Measurements from ENCODE around the gene RTKN. TPM values are rescaled to one million over a fixed set of nuclear protein-coding genes. Genes with fewer than 3 reads are reported as not detected.

The RTKN gene
- total and polyA plus RNA-seq, 2 of the 13 experiments (the other 11 are each of a cell fraction or from before 2014, with no cell fraction given): 159 to 166 TPM

DNA sequence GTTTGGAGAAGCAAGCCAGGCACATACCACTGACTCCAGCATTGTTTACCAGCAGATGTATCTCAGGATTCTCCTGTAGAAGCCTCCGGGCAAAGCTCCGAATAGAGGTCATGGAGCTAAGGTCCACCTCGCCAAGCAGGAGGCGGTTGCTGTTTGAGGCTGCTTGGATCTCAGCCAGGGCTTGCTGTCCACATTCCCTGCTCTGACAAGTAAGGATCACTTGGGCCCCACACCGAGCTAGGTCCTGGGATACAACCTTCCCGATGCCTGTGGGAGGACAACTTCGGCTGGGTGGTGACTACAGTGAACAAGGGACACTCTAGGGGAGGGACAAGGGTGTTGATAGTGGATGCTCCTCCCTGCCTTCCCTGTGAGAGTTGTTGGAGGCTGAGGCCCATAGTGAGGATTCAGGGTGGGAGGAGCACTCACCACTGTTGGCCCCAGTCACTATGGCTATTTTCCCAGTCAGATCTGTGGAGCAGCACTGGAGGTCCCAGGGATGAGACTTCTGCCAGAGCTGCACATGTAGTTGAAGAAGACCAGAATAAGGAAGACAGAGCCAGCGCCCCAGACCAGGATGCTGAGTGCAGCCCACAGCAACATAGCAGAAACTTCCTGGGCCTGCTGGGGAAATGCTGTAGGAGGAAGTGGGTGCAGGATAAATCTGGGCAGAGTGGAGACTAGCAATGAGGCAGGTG is 28.6 kb downstream of the RTKN start (continued):
- peak; percentile 49; the same call in 1 of the 2 replicates for TF ChIP-seq HNF4G (IDR thresholded peaks at IDR 0.05; ENCODE audit: borderline replicate concordance, low read depth, low read length)
- 0 out of 2 replicates have a peak, but pooled peaks have one; percentile 14 for TF ChIP-seq HNF4G (CRISPR knock-in tag; IDR thresholded peaks at IDR 0.05; ENCODE audit: borderline replicate concordance, low read depth)
- 0 out of 2 replicates have a peak, but pooled peaks have one; percentile 24 for TF ChIP-seq GABPB1 (CRISPR knock-in tag; IDR thresholded peaks at IDR 0.05)
- TF ChIP-seq EHMT2 (IDR thresholded peaks at IDR 0.05; ENCODE audit: borderline replicate concordance, low read depth, low read length): no peak
- TF ChIP-seq, protein P1, sequence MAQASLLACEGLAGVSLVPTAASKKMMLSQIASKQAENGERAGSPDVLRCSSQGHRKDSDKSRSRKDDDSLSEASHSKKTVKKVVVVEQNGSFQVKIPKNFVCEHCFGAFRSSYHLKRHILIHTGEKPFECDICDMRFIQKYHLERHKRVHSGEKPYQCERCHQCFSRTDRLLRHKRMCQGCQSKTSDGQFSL (CRISPR knock-in tag; IDR thresholded peaks at IDR 0.05): no peak
- TF ChIP-seq ZFAT (CRISPR knock-in tag; conservative IDR thresholded peaks at IDR 0.05): no peak
- 0 out of 2 replicates have a peak, but pooled peaks have one; percentile 46 for TF ChIP-seq DNMT3B (CRISPR knock-in tag; conservative IDR thresholded peaks at IDR 0.05)
- no peak for TF ChIP-seq SRF (IDR thresholded peaks at IDR 0.05; ENCODE audit: low read depth, low read length)
- TF ChIP-seq, protein P2, sequence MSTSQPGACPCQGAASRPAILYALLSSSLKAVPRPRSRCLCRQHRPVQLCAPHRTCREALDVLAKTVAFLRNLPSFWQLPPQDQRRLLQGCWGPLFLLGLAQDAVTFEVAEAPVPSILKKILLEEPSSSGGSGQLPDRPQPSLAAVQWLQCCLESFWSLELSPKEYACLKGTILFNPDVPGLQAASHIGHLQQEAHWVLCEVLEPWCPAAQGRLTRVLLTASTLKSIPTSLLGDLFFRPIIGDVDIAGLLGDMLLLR (CRISPR knock-in tag; IDR thresholded peaks at IDR 0.05): no peak
- no peak for TF ChIP-seq KDM5A (IDR thresholded peaks at IDR 0.05; ENCODE audit: borderline replicate concordance, low read length)
- TF ChIP-seq, protein P3, sequence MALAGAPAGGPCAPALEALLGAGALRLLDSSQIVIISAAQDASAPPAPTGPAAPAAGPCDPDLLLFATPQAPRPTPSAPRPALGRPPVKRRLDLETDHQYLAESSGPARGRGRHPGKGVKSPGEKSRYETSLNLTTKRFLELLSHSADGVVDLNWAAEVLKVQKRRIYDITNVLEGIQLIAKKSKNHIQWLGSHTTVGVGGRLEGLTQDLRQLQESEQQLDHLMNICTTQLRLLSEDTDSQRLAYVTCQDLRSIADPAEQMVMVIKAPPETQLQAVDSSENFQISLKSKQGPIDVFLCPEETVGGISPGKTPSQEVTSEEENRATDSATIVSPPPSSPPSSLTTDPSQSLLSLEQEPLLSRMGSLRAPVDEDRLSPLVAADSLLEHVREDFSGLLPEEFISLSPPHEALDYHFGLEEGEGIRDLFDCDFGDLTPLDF (CRISPR knock-in tag; IDR thresholded peaks at IDR 0.05): no peak
- peak; percentile 51; the same call in 1 of the 2 replicates for TF ChIP-seq TCF7 (IDR thresholded peaks at IDR 0.05; ENCODE audit: low read depth)
- no peak for TF ChIP-seq HOXA7 (CRISPR knock-in tag; IDR thresholded peaks at IDR 0.05)
- TF ChIP-seq MIER2 (CRISPR knock-in tag; IDR thresholded peaks at IDR 0.05): 0 out of 2 replicates have a peak, but pooled peaks have one; percentile 51
- TF ChIP-seq, protein P4, sequence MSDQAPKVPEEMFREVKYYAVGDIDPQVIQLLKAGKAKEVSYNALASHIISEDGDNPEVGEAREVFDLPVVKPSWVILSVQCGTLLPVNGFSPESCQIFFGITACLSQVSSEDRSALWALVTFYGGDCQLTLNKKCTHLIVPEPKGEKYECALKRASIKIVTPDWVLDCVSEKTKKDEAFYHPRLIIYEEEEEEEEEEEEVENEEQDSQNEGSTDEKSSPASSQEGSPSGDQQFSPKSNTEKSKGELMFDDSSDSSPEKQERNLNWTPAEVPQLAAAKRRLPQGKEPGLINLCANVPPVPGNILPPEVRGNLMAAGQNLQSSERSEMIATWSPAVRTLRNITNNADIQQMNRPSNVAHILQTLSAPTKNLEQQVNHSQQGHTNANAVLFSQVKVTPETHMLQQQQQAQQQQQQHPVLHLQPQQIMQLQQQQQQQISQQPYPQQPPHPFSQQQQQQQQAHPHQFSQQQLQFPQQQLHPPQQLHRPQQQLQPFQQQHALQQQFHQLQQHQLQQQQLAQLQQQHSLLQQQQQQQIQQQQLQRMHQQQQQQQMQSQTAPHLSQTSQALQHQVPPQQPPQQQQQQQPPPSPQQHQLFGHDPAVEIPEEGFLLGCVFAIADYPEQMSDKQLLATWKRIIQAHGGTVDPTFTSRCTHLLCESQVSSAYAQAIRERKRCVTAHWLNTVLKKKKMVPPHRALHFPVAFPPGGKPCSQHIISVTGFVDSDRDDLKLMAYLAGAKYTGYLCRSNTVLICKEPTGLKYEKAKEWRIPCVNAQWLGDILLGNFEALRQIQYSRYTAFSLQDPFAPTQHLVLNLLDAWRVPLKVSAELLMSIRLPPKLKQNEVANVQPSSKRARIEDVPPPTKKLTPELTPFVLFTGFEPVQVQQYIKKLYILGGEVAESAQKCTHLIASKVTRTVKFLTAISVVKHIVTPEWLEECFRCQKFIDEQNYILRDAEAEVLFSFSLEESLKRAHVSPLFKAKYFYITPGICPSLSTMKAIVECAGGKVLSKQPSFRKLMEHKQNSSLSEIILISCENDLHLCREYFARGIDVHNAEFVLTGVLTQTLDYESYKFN (CRISPR knock-in tag; conservative IDR thresholded peaks at IDR 0.05): peak; percentile 79
- peak; percentile 30; the same call in 1 of the 2 replicates for TF ChIP-seq ATF7-NPFF (CRISPR knock-in tag; IDR thresholded peaks at IDR 0.05; ENCODE audit: low read depth)
- no peak for TF ChIP-seq FOXP1 (IDR thresholded peaks at IDR 0.05)
- TF ChIP-seq FOXP1 (CRISPR knock-in tag; IDR thresholded peaks at IDR 0.05): peak; percentile 53; the same call in 1 of the 2 replicates
- no peak for TF ChIP-seq MAF1 (CRISPR knock-in tag; IDR thresholded peaks at IDR 0.05; ENCODE audit: borderline replicate concordance)
- TF ChIP-seq SIN3A (IDR thresholded peaks at IDR 0.05; ENCODE audit: borderline replicate concordance, low read depth, low read length): peak; percentile 51; the same call in 1 of the 2 replicates
- TF ChIP-seq FOXO1 (CRISPR knock-in tag; IDR thresholded peaks at IDR 0.05): no peak; the same call in 1 of the 2 replicates
- 0 out of 2 replicates have a peak, but pooled peaks have one; percentile 23 for TF ChIP-seq ZNF121 (CRISPR knock-in tag; IDR thresholded peaks at IDR 0.05)
- no peak for TF ChIP-seq MTF2 (CRISPR knock-in tag; IDR thresholded peaks at IDR 0.05; ENCODE audit: borderline replicate concordance)
- no peak for TF ChIP-seq ZBTB8A (CRISPR knock-in tag; IDR thresholded peaks at IDR 0.05; ENCODE audit: borderline replicate concordance, low read depth)
